K562 (cell line): ENCODE data around the gene PALLD. TPM values are rescaled to one million over a fixed set of nuclear protein-coding genes. Genes with fewer than 3 reads are reported as not detected.

ENCODE experiments used
- ATAC-seq: fragments of 200-7000 bp; cut with Tn5 transposase; 3 replicates; pipeline ENCODE4 v1.9.1; 2020; ENCODE audit warnings: moderate library complexity
- BruUV-seq: library from RNA; stranded (reverse); fragments of 400-500 nt; replicated peaks from 2 replicates; lab custom pipeline; 2021; lab: Mats Ljungman, UMichigan
- CTCF ChIA-PET: fragments of 300-600 bp; formaldehyde crosslinking; extraction: SDS; loops from one replicate; lab custom pipeline; 2021; ENCODE audit warnings: low intra/inter-chr PET ratio; lab: Yijun Ruan, JAX
- POLR2A ChIA-PET: fragments of 300-600, 350-650 bp; sonication (Branson Sonifier 250); formaldehyde crosslinking; extraction: SDS; loops from one replicate; lab custom pipeline; 2021; ENCODE audit warnings: antibody characterized with exemption, inconsistent platforms; lab: Yijun Ruan, JAX
- DNase-seq, 4 experiments: peaks; one replicate each; pipeline versions ENCODE4 v3.0.0 to v3.0.0-alpha.2; 2011 to 2018; ENCODE audit warnings: low spot score in 3 of 4, mixed read lengths in 3 of 4; ENCODE audit errors: extremely low read depth in 1 of 4
- FAIRE-seq: peaks from 2 replicates; lab custom pipeline; 2011; peaks lifted over from hg19 to GRCh38; lab: Jason Lieb, UNC
- H2AFZ ChIP-seq: 2 replicates; pipeline ENCODE4 v1.6.0; 2011; ENCODE audit warnings: low read depth, low read length, control low read depth, inconsistent platforms
- H3K27ac ChIP-seq: fragments of 200-600 bp; 3 replicates; pipeline ENCODE4 v1.8.0; 2011; ENCODE audit warnings: low read depth, mild to moderate bottlenecking, control low read depth, inconsistent platforms, low read length, moderate library complexity, mixed read lengths; ENCODE audit errors: extremely low read depth
- H3K27me3 ChIP-seq, 2 experiments: fragments of 300-600 bp in 1 of 2; 2 replicates in 1 of 2; 3 replicates in 1 of 2; pipeline versions ENCODE4 v1.6.0 to v1.8.0; 2011; ENCODE audit warnings: inconsistent platforms in 2 of 2, low read length in 2 of 2, mild to moderate bottlenecking in 1 of 2, mixed read lengths in 1 of 2, moderate library complexity in 1 of 2; ENCODE audit not compliant: control insufficient read depth in 2 of 2, insufficient read depth in 2 of 2
- H3K36me3 ChIP-seq: fragments of 300-600 bp; 3 replicates; pipeline ENCODE4 v1.8.0; 2011; ENCODE audit warnings: mild to moderate bottlenecking, low read length, inconsistent platforms; ENCODE audit not compliant: control insufficient read depth, insufficient read depth
- H3K4me1 ChIP-seq, 2 experiments: fragments of 200-600 bp in 1 of 2; replicated peaks in 1 of 2; 2 replicates in 1 of 2; 3 replicates in 1 of 2; pipeline versions ENCODE4 v1.5.1 to v1.8.0; 2011; ENCODE audit warnings: inconsistent platforms in 2 of 2, low read length in 2 of 2, mild to moderate bottlenecking in 1 of 2, mixed read lengths in 1 of 2, moderate library complexity in 1 of 2; ENCODE audit not compliant: control insufficient read depth in 2 of 2, insufficient read depth in 2 of 2
- H3K4me2 ChIP-seq: 2 replicates; pipeline ENCODE4 v1.6.1; 2011; ENCODE audit warnings: low read length, control low read depth, inconsistent platforms, mixed read lengths; ENCODE audit not compliant: insufficient read depth
- H3K4me3 ChIP-seq: fragments of 200-600 bp; sonication (generic), shearing (Covaris generic); 2 replicates; pipeline ENCODE4 v1.5.1; 2016; ENCODE audit warnings: control low read depth, inconsistent platforms
- H3K79me2 ChIP-seq: fragments of 200-600 bp; 3 replicates; pipeline ENCODE4 v1.8.0; 2011; ENCODE audit warnings: low read length, inconsistent platforms; ENCODE audit not compliant: control insufficient read depth, insufficient read depth
- H3K9ac ChIP-seq, 2 experiments: 2 replicates each; pipeline versions ENCODE4 v1.6.0 to v1.6.1; 2011; ENCODE audit warnings: low read depth in 2 of 2, low read length in 2 of 2, control low read depth in 1 of 2, inconsistent platforms in 1 of 2, mild to moderate bottlenecking in 1 of 2, mixed read lengths in 1 of 2; ENCODE audit not compliant: insufficient read depth in 1 of 2
- H3K9me1 ChIP-seq: one replicate; pipeline ENCODE4 v1.6.0; 2011; ENCODE audit warnings: inconsistent platforms, mild to moderate bottlenecking, low read length, moderate library complexity; ENCODE audit not compliant: control insufficient read depth, insufficient read depth
- H3K9me3 ChIP-seq: replicated peaks from 2 replicates; pipeline ENCODE4 v1.5.1; 2011; ENCODE audit warnings: low read depth, low read length, inconsistent platforms; ENCODE audit not compliant: control insufficient read depth, insufficient read depth
- H4K20me1 ChIP-seq: replicated peaks from 2 replicates; pipeline ENCODE4 v1.6.1; 2011; ENCODE audit warnings: low read length, inconsistent platforms, mixed read lengths; ENCODE audit not compliant: control insufficient read depth, insufficient read depth
- CLOCK ChIP-seq: fragments of 250-450 bp; sonication (Bioruptor Pico); IDR thresholded peaks from 2 replicates; pipeline ENCODE4 v1.4.0; 2020; ENCODE audit warnings: mild to moderate bottlenecking, moderate library complexity, borderline replicate concordance
- WGBS: fragments of 100-300 bp; shearing (Covaris generic); methylation state at CpG from one replicate; pipeline ENCODE4 v1.1.6; 2016; ENCODE audit warnings: low coverage, mixed read lengths; ENCODE audit not compliant: insufficient coverage; ENCODE audit errors: missing lambda C conversion rate; 5-methylcytosine and 5-hydroxymethylcytosine counted together
- in situ Hi-C: fragments of 300-500 bp; cut with MboI; formaldehyde crosslinking; loops from 4 replicates; pipeline ENCODE4 v1.15.0; 2018; ENCODE audit warnings: inconsistent platforms, mixed read lengths
- intact Hi-C: fragments of 100-400 bp; cut with micrococcal nuclease; formaldehyde crosslinking; loops from 2 replicates; pipeline ENCODE4 v1.14.2; 2022
- polyA plus RNA-seq, 8 experiments: library from polyadenylated mRNA; depleted of rRNA in 4 of 8; stranded (reverse) in 5 of 8; unstranded in 3 of 8; fragments of >200 nt; fragmentation: Nextera tagmentation in 2 of 8; fragmentation: Illumina TruSeq in 1 of 8; extraction: Ambion mirVana in 2 of 8; extraction: Trizol in 1 of 8; gene quantifications; 2 replicates each; pipeline versions ENCODE4 v1.2.1 to v1.2.3, GENCODE V29; 2011 to 2014; ENCODE audit warnings: inconsistent platforms in 1 of 8, missing spikeins in 1 of 8
- total RNA-seq, 7 experiments: library from RNA; depleted of rRNA in 6 of 7; stranded (reverse); fragments of >200 nt in 6 of 7; fragmentation: Illumina TruSeq in 2 of 7; extraction: Trizol in 2 of 7; gene quantifications; 2 replicates each; pipeline versions ENCODE4 v1.2.1 to v1.2.3, GENCODE V29; 2011 to 2021; ENCODE audit warnings: low replicate concordance in 1 of 7

The PALLD gene
- total and polyA plus RNA-seq, 9 of the 15 experiments (the other 6 are each of a cell fraction or from before 2014, with no cell fraction given): 0.01 to 0.35 (median 0.06) TPM; not detected in 3

- ATAC-seq: no peak
- no peak for DNase-seq
- TF ChIP-seq CLOCK (CRISPR knock-in tag): no peak
- in situ Hi-C loops (no loop called here), intact Hi-C loops (no loop called here)
- Histone ChIP-seq H3K9ac (no peak overlapping the region), H3K9me1 (no peaks in the 10 kb centered on the region), H2AFZ (no peak overlapping the region), H3K4me3 (no peak overlapping the region), H4K20me1 (no peaks in the 10 kb centered on the region), H3K79me2 (no peaks in the 10 kb centered on the region), H3K4me2 (no peak overlapping the region), H3K36me3 (no peaks in the 10 kb centered on the region), H3K4me1 (no peaks in the 10 kb centered on the region), H3K9me3 (no peaks in the 10 kb centered on the region), H3K27ac (no peak overlapping the region), H3K27me3 (peaks cover 5 to 21% of the 10 kb centered on the region in 2 experiments; a peak in 3 of 5 replicates)
- WGBS: 0% methylated on average over 5 of the region's 5 CpGs
- no TSS peak for BruUV-seq
- FAIRE-seq: no peak
- CTCF ChIA-PET: no interaction called here
- POLR2A ChIA-PET: no interaction called here
These were observed 145.7 kb downstream of the PALLD start for GRCh38 chr4:168642591-168642990.
